ENCODE data around the gene AMOTL2. TPM values are rescaled to one million over a fixed set of nuclear protein-coding genes. Genes with fewer than 3 reads are reported as not detected.

Gene AMOTL2
- total and polyA plus RNA-seq, 10 of the 15 experiments (the other 5 are each of a cell fraction or from before 2014, with no cell fraction given): 0.20 to 0.33 TPM; not detected in 8

DNA sequence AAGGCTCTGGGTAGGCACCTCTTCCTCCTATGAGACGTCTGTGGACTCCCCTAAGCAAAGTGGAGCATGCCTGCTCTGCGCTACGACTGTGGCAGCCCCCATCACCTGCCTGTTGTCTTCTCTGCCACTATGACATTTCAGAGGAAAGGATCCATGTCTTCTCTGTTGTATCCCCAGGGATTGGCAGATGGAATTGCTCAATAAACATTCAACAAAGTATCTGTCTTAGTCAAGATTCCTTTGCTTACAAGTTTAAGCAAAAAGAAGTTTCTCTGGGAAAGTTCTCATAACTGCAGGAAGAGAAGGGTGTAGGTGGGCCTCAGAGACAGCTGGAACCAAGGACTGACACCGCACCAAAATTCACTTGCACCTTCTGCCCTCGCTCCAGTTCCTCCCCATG, 34.3 kb downstream of the AMOTL2 start:
- H4K20me1 ChIP-seq (ENCODE audit: control insufficient read depth, insufficient read depth): no peaks in the 10 kb centered on the region
- no peak overlapping the region for H2AFZ ChIP-seq (ENCODE audit: control insufficient read depth, low read depth, low read length)
- SMC1A ChIA-PET (ENCODE audit: uncharacterized antibody, unreplicated experiment): interaction anchor here (0.8 kb wide), 1 partner anchor 135 kb away, joined by 3 read pairs; no protein-coding TSS in a partner anchor
- CTCF ChIA-PET: no interaction called here
- no peaks in the 10 kb centered on the region; the same call in 2 of the 3 replicates for H3K9me3 ChIP-seq (replicated peaks; ENCODE audit: control insufficient read depth, insufficient read depth, low read length)
- H3K27ac ChIP-seq (ENCODE audit: control insufficient read depth, insufficient read depth): no peak overlapping the region
- in situ Hi-C loops (cut with MboI): no loop called here
- POLR2A ChIA-PET: interaction anchor here (0.6 kb wide), 1 partner anchor 1431 kb away, joined by 4 read pairs; no protein-coding TSS in a partner anchor
- no peaks in the 10 kb centered on the region for H3K36me3 ChIP-seq (ENCODE audit: control insufficient read depth in 2 of 2, insufficient read depth in 2 of 2, low read length in 1 of 2)
- no peak for ATAC-seq
- no peak overlapping the region for H3K4me3 ChIP-seq
- intact Hi-C loops (cut with micrococcal nuclease; ENCODE audit: unreplicated experiment): no loop called here
- no peak for TF ChIP-seq CREB1 (IDR thresholded peaks at IDR 0.05; ENCODE audit: low read depth)
- no peak for TF ChIP-seq HCFC1 (IDR thresholded peaks at IDR 0.05; ENCODE audit: low read length)
- no peak for TF ChIP-seq CEBPB (IDR thresholded peaks at IDR 0.05; ENCODE audit: borderline replicate concordance in 1 of 2, low read depth in 2 of 2, low read length in 2 of 2)
- TF ChIP-seq BHLHE40 (IDR thresholded peaks at IDR 0.05; ENCODE audit: borderline replicate concordance in 1 of 2, low read depth in 2 of 2, low read length in 1 of 2): no peak
- no peak for TF ChIP-seq BCL11A (IDR thresholded peaks at IDR 0.05; ENCODE audit: low read depth, low read length)
- TF ChIP-seq MYB (IDR thresholded peaks at IDR 0.05; ENCODE audit: borderline replicate concordance, low read depth, low read length): no peak
- TF ChIP-seq EED (IDR thresholded peaks at IDR 0.05; ENCODE audit: low read depth): no peak
- H3K4me2 ChIP-seq (ENCODE audit: control insufficient read depth, insufficient read depth): no peak overlapping the region
- H3K79me2 ChIP-seq (ENCODE audit: control insufficient read depth, insufficient read depth, low read length): no peaks in the 10 kb centered on the region
- RAD21 ChIA-PET (ENCODE audit: unreplicated experiment): no interaction called here
- no peak for DNase-seq (ENCODE audit: low read depth, low spot score)
- FAIRE-seq: no peak
- WGBS (ENCODE audit: insufficient coverage, insufficient replicate concordance, low lambda C conversion rate, missing lambda C conversion rate): 50% methylated on average over 5 of the region's 5 CpGs
- no TSS peak for BruUV-seq (replicated peaks)
- H3K4me1 ChIP-seq (ENCODE audit: control insufficient read depth, insufficient read depth, low read length): no peaks in the 10 kb centered on the region
- H3K9ac ChIP-seq (ENCODE audit: control insufficient read depth, insufficient read depth, low read length): no peak overlapping the region
- no peaks in the 10 kb centered on the region; a peak in 1 of 4 replicates for H3K27me3 ChIP-seq (replicated peaks in 1 of 2; ENCODE audit: control insufficient read depth in 2 of 2, insufficient read depth in 2 of 2, low read length in 1 of 2)

DNA sequence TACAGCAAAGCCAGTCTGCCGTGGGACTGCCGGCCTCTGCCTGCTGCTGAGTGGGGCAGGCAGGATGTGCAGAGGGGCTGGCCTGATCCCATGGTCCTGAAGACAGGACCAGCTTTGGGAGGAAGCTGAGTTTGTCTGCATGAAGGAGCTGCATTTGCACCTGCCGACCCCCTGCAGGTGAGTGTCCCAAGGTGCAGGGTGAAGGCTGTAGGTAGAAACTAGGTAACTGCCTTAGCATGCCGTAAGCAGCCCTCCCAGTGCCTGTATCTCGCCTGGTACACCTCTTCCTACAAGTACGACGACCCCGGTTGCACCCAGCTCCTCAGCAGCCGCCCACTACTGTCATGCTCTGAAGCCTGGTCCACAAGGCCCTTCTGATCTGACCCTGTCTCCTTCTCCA, 34.9 kb downstream of the AMOTL2 start:
- FAIRE-seq: no peak
- no peaks in the 10 kb centered on the region for H3K79me2 ChIP-seq (ENCODE audit: control insufficient read depth, insufficient read depth, low read length)
- intact Hi-C loops (cut with micrococcal nuclease; ENCODE audit: unreplicated experiment): no loop called here
- in situ Hi-C loops (cut with MboI): no loop called here
- no peak for ATAC-seq
- H3K4me1 ChIP-seq (ENCODE audit: control insufficient read depth, insufficient read depth, low read length): no peaks in the 10 kb centered on the region
- no peak overlapping the region for H2AFZ ChIP-seq (ENCODE audit: control insufficient read depth, low read depth, low read length)
- H3K36me3 ChIP-seq (ENCODE audit: control insufficient read depth in 2 of 2, insufficient read depth in 2 of 2, low read length in 1 of 2): no peaks in the 10 kb centered on the region
- H3K9me3 ChIP-seq (replicated peaks; ENCODE audit: control insufficient read depth, insufficient read depth, low read length): no peaks in the 10 kb centered on the region; the same call in 2 of the 3 replicates
- no peak overlapping the region for H3K9ac ChIP-seq (ENCODE audit: control insufficient read depth, insufficient read depth, low read length)
- no peak overlapping the region for H3K27ac ChIP-seq (ENCODE audit: control insufficient read depth, insufficient read depth)
- no peaks in the 10 kb centered on the region; a peak in 1 of 4 replicates for H3K27me3 ChIP-seq (replicated peaks in 1 of 2; ENCODE audit: control insufficient read depth in 2 of 2, insufficient read depth in 2 of 2, low read length in 1 of 2)
- CTCF ChIA-PET: no interaction called here
- RAD21 ChIA-PET (ENCODE audit: unreplicated experiment): no interaction called here
- no peaks in the 10 kb centered on the region for H4K20me1 ChIP-seq (ENCODE audit: control insufficient read depth, insufficient read depth)
- no peak overlapping the region for H3K4me2 ChIP-seq (ENCODE audit: control insufficient read depth, insufficient read depth)
- no peak overlapping the region for H3K4me3 ChIP-seq
- POLR2A ChIA-PET: no interaction called here
- SMC1A ChIA-PET (ENCODE audit: uncharacterized antibody, unreplicated experiment): no interaction called here
- no peak for DNase-seq (ENCODE audit: low read depth, low spot score)
- WGBS (ENCODE audit: insufficient coverage, insufficient replicate concordance, low lambda C conversion rate, missing lambda C conversion rate): 47% methylated on average over 8 of the region's 9 CpGs
- no TSS peak for BruUV-seq (replicated peaks)
- TF ChIP-seq, protein P1, sequence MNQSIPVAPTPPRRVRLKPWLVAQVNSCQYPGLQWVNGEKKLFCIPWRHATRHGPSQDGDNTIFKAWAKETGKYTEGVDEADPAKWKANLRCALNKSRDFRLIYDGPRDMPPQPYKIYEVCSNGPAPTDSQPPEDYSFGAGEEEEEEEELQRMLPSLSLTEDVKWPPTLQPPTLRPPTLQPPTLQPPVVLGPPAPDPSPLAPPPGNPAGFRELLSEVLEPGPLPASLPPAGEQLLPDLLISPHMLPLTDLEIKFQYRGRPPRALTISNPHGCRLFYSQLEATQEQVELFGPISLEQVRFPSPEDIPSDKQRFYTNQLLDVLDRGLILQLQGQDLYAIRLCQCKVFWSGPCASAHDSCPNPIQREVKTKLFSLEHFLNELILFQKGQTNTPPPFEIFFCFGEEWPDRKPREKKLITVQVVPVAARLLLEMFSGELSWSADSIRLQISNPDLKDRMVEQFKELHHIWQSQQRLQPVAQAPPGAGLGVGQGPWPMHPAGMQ (IDR thresholded peaks at IDR 0.05; ENCODE audit: borderline replicate concordance): no peak
- TF ChIP-seq, protein P2, sequence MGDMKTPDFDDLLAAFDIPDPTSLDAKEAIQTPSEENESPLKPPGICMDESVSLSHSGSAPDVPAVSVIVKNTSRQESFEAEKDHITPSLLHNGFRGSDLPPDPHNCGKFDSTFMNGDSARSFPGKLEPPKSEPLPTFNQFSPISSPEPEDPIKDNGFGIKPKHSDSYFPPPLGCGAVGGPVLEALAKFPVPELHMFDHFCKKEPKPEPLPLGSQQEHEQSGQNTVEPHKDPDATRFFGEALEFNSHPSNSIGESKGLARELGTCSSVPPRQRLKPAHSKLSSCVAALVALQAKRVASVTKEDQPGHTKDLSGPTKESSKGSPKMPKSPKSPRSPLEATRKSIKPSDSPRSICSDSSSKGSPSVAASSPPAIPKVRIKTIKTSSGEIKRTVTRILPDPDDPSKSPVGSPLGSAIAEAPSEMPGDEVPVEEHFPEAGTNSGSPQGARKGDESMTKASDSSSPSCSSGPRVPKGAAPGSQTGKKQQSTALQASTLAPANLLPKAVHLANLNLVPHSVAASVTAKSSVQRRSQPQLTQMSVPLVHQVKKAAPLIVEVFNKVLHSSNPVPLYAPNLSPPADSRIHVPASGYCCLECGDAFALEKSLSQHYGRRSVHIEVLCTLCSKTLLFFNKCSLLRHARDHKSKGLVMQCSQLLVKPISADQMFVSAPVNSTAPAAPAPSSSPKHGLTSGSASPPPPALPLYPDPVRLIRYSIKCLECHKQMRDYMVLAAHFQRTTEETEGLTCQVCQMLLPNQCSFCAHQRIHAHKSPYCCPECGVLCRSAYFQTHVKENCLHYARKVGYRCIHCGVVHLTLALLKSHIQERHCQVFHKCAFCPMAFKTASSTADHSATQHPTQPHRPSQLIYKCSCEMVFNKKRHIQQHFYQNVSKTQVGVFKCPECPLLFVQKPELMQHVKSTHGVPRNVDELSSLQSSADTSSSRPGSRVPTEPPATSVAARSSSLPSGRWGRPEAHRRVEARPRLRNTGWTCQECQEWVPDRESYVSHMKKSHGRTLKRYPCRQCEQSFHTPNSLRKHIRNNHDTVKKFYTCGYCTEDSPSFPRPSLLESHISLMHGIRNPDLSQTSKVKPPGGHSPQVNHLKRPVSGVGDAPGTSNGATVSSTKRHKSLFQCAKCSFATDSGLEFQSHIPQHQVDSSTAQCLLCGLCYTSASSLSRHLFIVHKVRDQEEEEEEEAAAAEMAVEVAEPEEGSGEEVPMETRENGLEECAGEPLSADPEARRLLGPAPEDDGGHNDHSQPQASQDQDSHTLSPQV (IDR thresholded peaks at IDR 0.05): no peak
- TF ChIP-seq, protein P3, sequence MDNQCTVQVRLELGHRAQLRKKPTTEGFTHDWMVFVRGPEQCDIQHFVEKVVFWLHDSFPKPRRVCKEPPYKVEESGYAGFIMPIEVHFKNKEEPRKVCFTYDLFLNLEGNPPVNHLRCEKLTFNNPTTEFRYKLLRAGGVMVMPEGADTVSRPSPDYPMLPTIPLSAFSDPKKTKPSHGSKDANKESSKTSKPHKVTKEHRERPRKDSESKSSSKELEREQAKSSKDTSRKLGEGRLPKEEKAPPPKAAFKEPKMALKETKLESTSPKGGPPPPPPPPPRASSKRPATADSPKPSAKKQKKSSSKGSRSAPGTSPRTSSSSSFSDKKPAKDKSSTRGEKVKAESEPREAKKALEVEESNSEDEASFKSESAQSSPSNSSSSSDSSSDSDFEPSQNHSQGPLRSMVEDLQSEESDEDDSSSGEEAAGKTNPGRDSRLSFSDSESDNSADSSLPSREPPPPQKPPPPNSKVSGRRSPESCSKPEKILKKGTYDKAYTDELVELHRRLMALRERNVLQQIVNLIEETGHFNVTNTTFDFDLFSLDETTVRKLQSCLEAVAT (IDR thresholded peaks at IDR 0.05): no peak
